Measurements from ENCODE around the gene AKAP3. TPM values are rescaled to one million over a fixed set of nuclear protein-coding genes. Genes with fewer than 3 reads are reported as not detected.

Gene AKAP3
- total and polyA plus RNA-seq, 2 donors (not counting 3 experiments of a cell fraction or from before 2014, with no cell fraction given): 0.18 to 0.62 TPM

- dilution Hi-C loops (cut with MboI; ENCODE audit: extremely low pct_ligation_motif_present, low sequenced_read_pairs): no loop called here
- Histone ChIP-seq H3K27ac (ENCODE audit: insufficient read depth, low read depth, low read length) (peak overlapping the region; percentile 27), H2AFZ (ENCODE audit: low read depth, low read length) (no peak overlapping the region), H3K9me1 (replicated peaks; ENCODE audit: control insufficient read depth, extremely low read depth, insufficient read depth, low read length) (no peaks in the 10 kb centered on the region), H3K9me3 (replicated peaks; ENCODE audit: control insufficient read depth, insufficient read depth, low read length) (no peaks in the 10 kb centered on the region), H3K9ac (replicated peaks; ENCODE audit: extremely low read depth, insufficient read depth, low read length) (no peak overlapping the region), H3K36me3 (ENCODE audit: control insufficient read depth in 2 of 2, extremely low read depth in 1 of 2, insufficient read depth in 2 of 2, low read length in 2 of 2) (peaks cover 31 to 40% of the 10 kb centered on the region in 2 experiments), H3K4me3 (replicated peaks in 1 of 3; ENCODE audit: insufficient read depth in 1 of 3, low read depth in 1 of 3, low read length in 3 of 3) (no peak overlapping the region), H3K4me2 (ENCODE audit: insufficient read depth, low read length) (no peak overlapping the region), H3K27me3 (ENCODE audit: control insufficient read depth in 2 of 2, insufficient read depth in 2 of 2, low read length in 2 of 2) (no peaks in the 10 kb centered on the region), H3K4me1 (ENCODE audit: control insufficient read depth, extremely low read depth, insufficient read depth, low read length) (no peaks in the 10 kb centered on the region), H4K20me1 (replicated peaks; ENCODE audit: control insufficient read depth, extremely low read depth, insufficient read depth, low read length) (peaks cover 2% of the 10 kb centered on the region), H3K79me2 (ENCODE audit: control insufficient read depth, insufficient read depth, low read length) (no peaks in the 10 kb centered on the region)
- TF ChIP-seq MYC (IDR thresholded peaks at IDR 0.05; ENCODE audit: low read depth, low read length): no peak
- TF ChIP-seq JUN (IDR thresholded peaks at IDR 0.05; ENCODE audit: borderline replicate concordance, insufficient read depth, insufficient read length, low read depth): no peak
- TF ChIP-seq MAX (IDR thresholded peaks at IDR 0.05; ENCODE audit: insufficient read depth, insufficient read length): no peak
- TF ChIP-seq GATA2 (IDR thresholded peaks at IDR 0.05; ENCODE audit: insufficient read depth, insufficient read length, low read depth, low read length): peak; percentile 45
- POLR2A ChIA-PET: no interaction called here
- no TSS peak for BruUV-seq (replicated peaks)
- CTCF ChIA-PET: no interaction called here
- intact Hi-C loops (cut with micrococcal nuclease): no loop called here
- FAIRE-seq (no peak), DNase-seq (ENCODE audit: low read depth, low spot score) (no peak)
Measured at GRCh38 chr12:4663971-4664505, 15.2 kb upstream of the AKAP3 start.

GRCh38 chr12:4653691-4654090, 4.8 kb upstream of the AKAP3 start:
- no peak overlapping the region for H3K4me2 ChIP-seq (ENCODE audit: insufficient read depth, low read length)
- H3K9ac ChIP-seq (replicated peaks; ENCODE audit: extremely low read depth, insufficient read depth, low read length): no peak overlapping the region
- ChIA-PET CTCF (no interaction called here), POLR2A (no interaction called here)
- dilution Hi-C loops (cut with MboI; ENCODE audit: extremely low pct_ligation_motif_present, low sequenced_read_pairs): no loop called here
- FAIRE-seq: no peak
- H3K4me3 ChIP-seq (replicated peaks in 1 of 3; ENCODE audit: insufficient read depth in 1 of 3, low read depth in 1 of 3, low read length in 3 of 3): no peak overlapping the region
- no TSS peak for BruUV-seq (replicated peaks)
- H3K79me2 ChIP-seq (ENCODE audit: control insufficient read depth, insufficient read depth, low read length): peaks cover 56% of the 10 kb centered on the region
- H3K27ac ChIP-seq (ENCODE audit: insufficient read depth, low read depth, low read length): no peak overlapping the region
- H3K27me3 ChIP-seq (ENCODE audit: control insufficient read depth in 2 of 2, insufficient read depth in 2 of 2, low read length in 2 of 2): no peaks in the 10 kb centered on the region
- peaks cover 2% of the 10 kb centered on the region for H4K20me1 ChIP-seq (replicated peaks; ENCODE audit: control insufficient read depth, extremely low read depth, insufficient read depth, low read length)
- H3K4me1 ChIP-seq (ENCODE audit: control insufficient read depth, extremely low read depth, insufficient read depth, low read length): peaks cover 12% of the 10 kb centered on the region
- TF ChIP-seq EZH2 (IDR thresholded peaks at IDR 0.05; ENCODE audit: borderline replicate concordance, low read depth, low read length, severe bottlenecking) (no peak), POLR2AphosphoS5 (IDR thresholded peaks at IDR 0.05; ENCODE audit: insufficient read depth, low read depth, low read length) (no peak), MYC (IDR thresholded peaks at IDR 0.05; ENCODE audit: low read depth, low read length) (no peak), CTCF (IDR thresholded peaks at IDR 0.05; ENCODE audit: extremely low read depth in 1 of 2, insufficient read depth in 1 of 2, low read depth in 1 of 2, low read length in 2 of 2) (no peak), JUN (IDR thresholded peaks at IDR 0.05; ENCODE audit: borderline replicate concordance, insufficient read depth, insufficient read length, low read depth) (no peak), POLR2A (IDR thresholded peaks at IDR 0.05; ENCODE audit: low read depth, low read length) (no peak), FOS (IDR thresholded peaks at IDR 0.05; ENCODE audit: borderline replicate concordance, insufficient read depth, low read length) (no peak), GATA2 (IDR thresholded peaks at IDR 0.05; ENCODE audit: insufficient read depth, insufficient read length, low read depth, low read length) (no peak), MAX (IDR thresholded peaks at IDR 0.05; ENCODE audit: insufficient read depth, insufficient read length) (no peak)
- H3K36me3 ChIP-seq (ENCODE audit: control insufficient read depth in 2 of 2, extremely low read depth in 1 of 2, insufficient read depth in 2 of 2, low read length in 2 of 2): peaks cover 11 to 25% of the 10 kb centered on the region in 2 experiments
- no peak for DNase-seq (ENCODE audit: low read depth, low spot score)
- no peaks in the 10 kb centered on the region for H3K9me1 ChIP-seq (replicated peaks; ENCODE audit: control insufficient read depth, extremely low read depth, insufficient read depth, low read length)
- intact Hi-C loops (cut with micrococcal nuclease): no loop called here
- no peaks in the 10 kb centered on the region for H3K9me3 ChIP-seq (replicated peaks; ENCODE audit: control insufficient read depth, insufficient read depth, low read length)
- no peak overlapping the region for H2AFZ ChIP-seq (ENCODE audit: low read depth, low read length)
